Measurements from ENCODE around the gene ALG1. TPM values are rescaled to one million over a fixed set of nuclear protein-coding genes. Genes with fewer than 3 reads are reported as not detected.

The ALG1 gene
- total RNA-seq, 1 experiment from 2014 or later = 36.2 TPM

GRCh38 chr16:5069048-5069447 lies 2.6 kb upstream of the ALG1 start:
- no peak overlapping the region for H4K8ac ChIP-seq (replicated peaks; ENCODE audit: insufficient read length, low read depth, low read length)
- no CpG with 5 or more reads among the region's 9 CpGs for WGBS (ENCODE audit: extremely low coverage, insufficient read length, low lambda C conversion rate)
- H4K5ac ChIP-seq (ENCODE audit: insufficient read length, low read depth, low read length) = no peak overlapping the region
- no peak overlapping the region for H3K9ac ChIP-seq (ENCODE audit: extremely low read depth, insufficient read length, low read length)
- H2BK15ac ChIP-seq (ENCODE audit: low read depth, low read length) = no peak overlapping the region
- no peak overlapping the region for H3K4ac ChIP-seq (ENCODE audit: low read depth, low read length)
- no peak overlapping the region for H2BK120ac ChIP-seq (ENCODE audit: low read depth, low read length, poor library complexity, severe bottlenecking)
- H2BK5ac ChIP-seq (ENCODE audit: insufficient read length, low read length) = no peak overlapping the region
- H3K23ac ChIP-seq (ENCODE audit: insufficient read length, low read depth, low read length) = no peak overlapping the region
- H3K27ac Mint-ChIP-seq = no peak overlapping the region
- no peak overlapping the region for H3K27ac ChIP-seq (ENCODE audit: insufficient read length, low read depth, low read length)
- H2AFZ ChIP-seq (ENCODE audit: low read length) = no peak overlapping the region
- no peaks in the 10 kb centered on the region for H3K9me3 ChIP-seq (ENCODE audit: control insufficient read depth, low read depth, low read length)
- no peak overlapping the region for H3K4me2 ChIP-seq (ENCODE audit: insufficient read depth, insufficient read length, low read length)
- no peaks in the 10 kb centered on the region; a peak in 2 of 7 replicates for H3K36me3 Mint-ChIP-seq (ENCODE audit: insufficient read depth in 1 of 3, low read depth in 3 of 3)
- no peak overlapping the region for H3K14ac ChIP-seq (ENCODE audit: insufficient read depth, low read length)
- H3K4me1 Mint-ChIP-seq = peaks cover 17 to 18% of the 10 kb centered on the region in 2 experiments
- no peak overlapping the region for H2BK12ac ChIP-seq (ENCODE audit: insufficient read length, low read depth, low read length)
- H3K23me2 ChIP-seq (ENCODE audit: insufficient read length, low read depth, low read length, poor library complexity, severe bottlenecking) = peaks cover 7% of the 10 kb centered on the region
- no peak overlapping the region for H3K4me3 Mint-ChIP-seq
- no peak overlapping the region for H2BK20ac ChIP-seq (ENCODE audit: low read depth, low read length, poor library complexity, severe bottlenecking)
- H3K18ac ChIP-seq (ENCODE audit: insufficient read length, low read depth, low read length) = no peak overlapping the region
- no peaks in the 10 kb centered on the region; a peak in 2 of 5 replicates for H3K9me3 Mint-ChIP-seq
- H3K79me1 ChIP-seq (ENCODE audit: insufficient read depth, low read depth, low read length, poor library complexity, severe bottlenecking) = peaks cover 4% of the 10 kb centered on the region
- no peak overlapping the region for H3T11ph ChIP-seq (ENCODE audit: low read length)
- no peaks in the 10 kb centered on the region; the same call in 1 of the 2 replicates for H3K27me3 Mint-ChIP-seq (ENCODE audit: low read depth)
- H3K79me2 ChIP-seq (ENCODE audit: insufficient read depth, low read length) = peaks cover 5% of the 10 kb centered on the region; the same call in 1 of the 2 replicates
- no peak overlapping the region for H4K91ac ChIP-seq (ENCODE audit: insufficient read length, low read depth, low read length)
- no peak overlapping the region for H3K56ac ChIP-seq (ENCODE audit: insufficient read length, low read depth, low read length)
- DNase-seq = no peak
- H2AK5ac ChIP-seq (ENCODE audit: insufficient read length, low read length) = no peak overlapping the region
- no peaks in the 10 kb centered on the region for H4K20me1 ChIP-seq (ENCODE audit: control insufficient read depth, insufficient read depth, insufficient read length)
- no peaks in the 10 kb centered on the region for H3K4me1 ChIP-seq (ENCODE audit: insufficient read depth, low read length)
- TF ChIP-seq, protein P1, sequence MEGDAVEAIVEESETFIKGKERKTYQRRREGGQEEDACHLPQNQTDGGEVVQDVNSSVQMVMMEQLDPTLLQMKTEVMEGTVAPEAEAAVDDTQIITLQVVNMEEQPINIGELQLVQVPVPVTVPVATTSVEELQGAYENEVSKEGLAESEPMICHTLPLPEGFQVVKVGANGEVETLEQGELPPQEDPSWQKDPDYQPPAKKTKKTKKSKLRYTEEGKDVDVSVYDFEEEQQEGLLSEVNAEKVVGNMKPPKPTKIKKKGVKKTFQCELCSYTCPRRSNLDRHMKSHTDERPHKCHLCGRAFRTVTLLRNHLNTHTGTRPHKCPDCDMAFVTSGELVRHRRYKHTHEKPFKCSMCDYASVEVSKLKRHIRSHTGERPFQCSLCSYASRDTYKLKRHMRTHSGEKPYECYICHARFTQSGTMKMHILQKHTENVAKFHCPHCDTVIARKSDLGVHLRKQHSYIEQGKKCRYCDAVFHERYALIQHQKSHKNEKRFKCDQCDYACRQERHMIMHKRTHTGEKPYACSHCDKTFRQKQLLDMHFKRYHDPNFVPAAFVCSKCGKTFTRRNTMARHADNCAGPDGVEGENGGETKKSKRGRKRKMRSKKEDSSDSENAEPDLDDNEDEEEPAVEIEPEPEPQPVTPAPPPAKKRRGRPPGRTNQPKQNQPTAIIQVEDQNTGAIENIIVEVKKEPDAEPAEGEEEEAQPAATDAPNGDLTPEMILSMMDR (conservative IDR thresholded peaks at IDR 0.05) = no peak
- H3K27me3 ChIP-seq (ENCODE audit: insufficient read depth, low read length) = no peaks in the 10 kb centered on the region
